GM18505 (cell line): ENCODE measurements around the gene TSPAN4.

ENCODE experiments used
- ATAC-seq: cut with Tn5 transposase; IDR thresholded peaks from one replicate; pipeline ENCODE4 v1.9.1; 2021; ENCODE audit not compliant: unreplicated experiment
- POLR2A ChIP-seq: IDR thresholded peaks from 4 replicates; pipeline ENCODE4 v1.6.1; 2011; ENCODE audit warnings: borderline replicate concordance; ENCODE audit not compliant: insufficient read depth, insufficient read length; ENCODE audit errors: extremely low read depth

The TSPAN4 gene

GRCh38 chr11:800473-800872 lies 42.2 kb upstream of the TSPAN4 start:
- ATAC-seq: no peak
- no peak for TF ChIP-seq POLR2A

GRCh38 chr11:801097-801780 lies 41.4 kb upstream of the TSPAN4 start:
- no peak for TF ChIP-seq POLR2A
- ATAC-seq: no peak

- no peak for ATAC-seq
- TF ChIP-seq POLR2A: no peak
Measured at GRCh38 chr11:802018-802617, 40.5 kb upstream of the TSPAN4 start.

GRCh38 chr11:802693-803466 lies 39.8 kb upstream of the TSPAN4 start:
- no peak for TF ChIP-seq POLR2A
- no peak for ATAC-seq

- no peak for ATAC-seq
- no peak for TF ChIP-seq POLR2A
Measured at GRCh38 chr11:803467-803742, 39.2 kb upstream of the TSPAN4 start.

GRCh38 chr11:803770-804598 lies 38.7 kb upstream of the TSPAN4 start:
- ATAC-seq: no peak
- TF ChIP-seq POLR2A: no peak

GRCh38 chr11:804599-804964 lies 38.1 kb upstream of the TSPAN4 start:
- no peak for ATAC-seq
- no peak for TF ChIP-seq POLR2A

- peak; percentile 0 for ATAC-seq
- no peak for TF ChIP-seq POLR2A
Measured at GRCh38 chr11:808427-809286, 34.0 kb upstream of the TSPAN4 start.

GRCh38 chr11:809287-810039 lies 33.2 kb upstream of the TSPAN4 start, which contains the start of gene RPLP2:
RPLP2 (plus strand) TSS chr11:809967; CDS start chr11:810235, 268 bp downstream.
- peak; percentile 72 for ATAC-seq
- peak; percentile 90 for TF ChIP-seq POLR2A

GRCh38 chr11:810040-810567 lies 32.5 kb upstream of the TSPAN4 start:
- no peak for TF ChIP-seq POLR2A
- ATAC-seq: no peak

GRCh38 chr11:811446-812245 lies 31.0 kb upstream of the TSPAN4 start:
- TF ChIP-seq POLR2A: no peak
- no peak for ATAC-seq
